Smooth muscle cell (in vitro differentiated cells): ENCODE results near the gene RSPO1. TPM values are rescaled to one million over a fixed set of nuclear protein-coding genes. Genes with fewer than 3 reads are reported as not detected.

Experiments used
- DNase-seq: peaks from one replicate; lab custom pipeline; 2025; ENCODE audit not compliant: unreplicated experiment; lab: John Stamatoyannopoulos, UW
- H2AFZ ChIP-seq: fragments of 200-600 bp; sonication (generic); 2 replicates; pipeline ENCODE4 v1.6.0; 2016; ENCODE audit warnings: antibody characterized with exemption, low read depth, mild to moderate bottlenecking
- H3F3A ChIP-seq: fragments of 200-600 bp; sonication (generic); 2 replicates; pipeline ENCODE4 v1.6.0; 2017; ENCODE audit warnings: antibody characterized with exemption, low read depth
- H3K27ac ChIP-seq: fragments of 200-600 bp; sonication (generic); 2 replicates; pipeline ENCODE4 v1.5.1; 2016; ENCODE audit warnings: low read depth, mild to moderate bottlenecking
- H3K27me3 ChIP-seq: fragments of 200-600 bp; sonication (generic); 2 replicates; pipeline ENCODE4 v1.6.1; 2016; ENCODE audit warnings: low read depth, mild to moderate bottlenecking
- H3K36me3 ChIP-seq: fragments of 200-600 bp; sonication (generic); 2 replicates; pipeline ENCODE4 v1.5.1; 2016; ENCODE audit warnings: low read depth
- H3K4me1 ChIP-seq: fragments of 200-600 bp; sonication (generic); 2 replicates; pipeline ENCODE4 v1.5.1; 2016; ENCODE audit warnings: low read depth
- H3K4me2 ChIP-seq: fragments of 200-600 bp; sonication (generic); 2 replicates; pipeline ENCODE4 v1.6.0; 2016; ENCODE audit warnings: mild to moderate bottlenecking
- H3K4me3 ChIP-seq: fragments of 200-600 bp; sonication (generic); 2 replicates; pipeline ENCODE4 v1.5.1; 2016; ENCODE audit warnings: mild to moderate bottlenecking
- H3K79me2 ChIP-seq: fragments of 200-600 bp; sonication (generic); 2 replicates; pipeline ENCODE4 v1.6.0; 2016; ENCODE audit warnings: low read depth, mild to moderate bottlenecking
- H3K9ac ChIP-seq: fragments of 200-600 bp; sonication (generic); 2 replicates; pipeline ENCODE4 v1.6.0; 2016; ENCODE audit warnings: low read depth
- H3K9me3 ChIP-seq: fragments of 200-600 bp; sonication (generic); replicated peaks from 2 replicates; pipeline ENCODE4 v1.5.1; 2016; ENCODE audit warnings: low read depth
- H4K20me1 ChIP-seq: fragments of 200-600 bp; sonication (generic); 2 replicates; pipeline ENCODE4 v1.6.0; 2016; ENCODE audit warnings: low read depth
- CTCF ChIP-seq: fragments of 200-600 bp; sonication (generic); IDR thresholded peaks from 2 replicates; pipeline ENCODE4 v1.5.1; 2017; ENCODE audit warnings: borderline replicate concordance, mild to moderate bottlenecking, antibody characterized with exemption; ENCODE audit not compliant: insufficient read depth, poor library complexity, severe bottlenecking
- WGBS: methylation state at CpG from one replicate; pipeline ENCODE4 v1.1.7; 2016; ENCODE audit warnings: low lambda C conversion rate; 5-methylcytosine and 5-hydroxymethylcytosine counted together
- polyA plus RNA-seq: library from polyadenylated mRNA; unstranded; fragments of >200 nt; fragmentation: Nextera tagmentation; extraction: Ambion mirVana; gene quantifications from 2 replicates; pipeline ENCODE4 v1.2.1, GENCODE V29; 2016
- total RNA-seq: library from RNA; depleted of rRNA; stranded (reverse); fragments of >200 nt; gene quantifications from 2 replicates; pipeline ENCODE4 v1.2.3, GENCODE V29; 2014

Gene RSPO1
- total and polyA plus RNA-seq, 2 experiments from 2014 or later = not detected

- no peaks in the 10 kb centered on the region for H3K4me1 ChIP-seq
- no peak overlapping the region for H3K27ac ChIP-seq
- no peak for DNase-seq
- peaks cover 26% of the 10 kb centered on the region for H3K36me3 ChIP-seq
- H3K9me3 ChIP-seq = no peaks in the 10 kb centered on the region
- H3K4me3 ChIP-seq = no peak overlapping the region
- no peak for TF ChIP-seq CTCF
- no peaks in the 10 kb centered on the region for H3K27me3 ChIP-seq
- H3K79me2 ChIP-seq = no peaks in the 10 kb centered on the region
- peaks cover 8% of the 10 kb centered on the region for H3F3A ChIP-seq
- H2AFZ ChIP-seq = no peak overlapping the region
- H4K20me1 ChIP-seq = no peaks in the 10 kb centered on the region
- H3K4me2 ChIP-seq = no peak overlapping the region
- H3K9ac ChIP-seq = no peak overlapping the region
These were observed 69.8 kb downstream of the RSPO1 start for GRCh38 chr1:37564892-37565291.

DNA sequence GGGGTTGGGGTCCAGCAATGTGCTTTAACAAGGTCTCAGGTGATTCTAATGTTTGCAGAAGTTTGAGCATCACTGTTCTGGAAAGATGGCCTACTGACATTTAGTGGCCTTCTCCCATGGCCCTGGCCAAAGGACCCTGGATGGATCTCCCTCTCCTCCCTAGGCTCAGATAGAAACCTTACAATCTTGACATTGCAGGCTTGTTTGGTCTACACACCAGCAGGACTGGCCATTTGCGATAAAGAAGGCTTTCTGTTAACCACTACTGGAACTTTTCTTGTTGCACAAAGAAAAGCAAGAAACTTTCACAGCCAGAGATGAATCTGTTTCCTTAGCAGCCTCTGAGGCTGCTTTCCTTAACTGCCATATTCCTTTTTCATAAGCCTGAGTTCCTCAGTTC lies 71.7 kb downstream of the RSPO1 start:
- peaks cover 26% of the 10 kb centered on the region for H3K36me3 ChIP-seq
- no peak for DNase-seq
- no peaks in the 10 kb centered on the region for H3K27me3 ChIP-seq
- H3K4me2 ChIP-seq = no peak overlapping the region
- no peaks in the 10 kb centered on the region for H4K20me1 ChIP-seq
- no peaks in the 10 kb centered on the region for H3K9me3 ChIP-seq
- H3K4me1 ChIP-seq = no peaks in the 10 kb centered on the region
- no peak overlapping the region for H3K9ac ChIP-seq
- no peaks in the 10 kb centered on the region for H3K79me2 ChIP-seq
- peaks cover 8% of the 10 kb centered on the region for H3F3A ChIP-seq
- no peak overlapping the region for H3K4me3 ChIP-seq
- TF ChIP-seq CTCF = no peak
- no peak overlapping the region for H3K27ac ChIP-seq
- H2AFZ ChIP-seq = no peak overlapping the region
- WGBS = 96% methylated on average over 1 of the region's 1 CpG

Other genes with a start within 250 kb of the RSPO1 start
- 13.2 and 21.3 TPM in 2 replicates for gene ZC3H12A, start 160.3 kb downstream of the RSPO1 start, total RNA-seq
- 29.6 and 35.8 TPM in 2 replicates for gene ZC3H12A, start 160.3 kb downstream of the RSPO1 start, polyA plus RNA-seq
- gene MEAF6, start 120.1 kb downstream of the RSPO1 start, total RNA-seq = 65.1 and 87.6 TPM in 2 replicates
- 58.8 and 60.7 TPM in 2 replicates for gene MEAF6, start 120.1 kb downstream of the RSPO1 start, polyA plus RNA-seq
- 20.0 and 37.1 TPM in 2 replicates for gene SNIP1, start 80.6 kb downstream of the RSPO1 start, total RNA-seq
- 7.4 and 7.9 TPM in 2 replicates for gene SNIP1, start 80.6 kb downstream of the RSPO1 start, polyA plus RNA-seq
- gene DNALI1, start 78.0 kb downstream of the RSPO1 start, total RNA-seq = 3.4 and 8.4 TPM in 2 replicates
- 7.2 and 12.3 TPM in 2 replicates for gene DNALI1, start 78.0 kb downstream of the RSPO1 start, polyA plus RNA-seq
- 57.4 and 64.7 TPM in 2 replicates for gene GNL2, start 39.0 kb downstream of the RSPO1 start, total RNA-seq
- 61.2 and 63.8 TPM in 2 replicates for gene GNL2, start 39.0 kb downstream of the RSPO1 start, polyA plus RNA-seq
- gene CDCA8, start 57.6 kb upstream of the RSPO1 start, total RNA-seq = 2.4 and 5.4 TPM in 2 replicates
- gene CDCA8, start 57.6 kb upstream of the RSPO1 start, polyA plus RNA-seq = 9.9 and 12.4 TPM in 2 replicates
- gene EPHA10, start 130.2 kb upstream of the RSPO1 start, total RNA-seq = not detected in 2 replicates
- not detected in 2 replicates for gene EPHA10, start 130.2 kb upstream of the RSPO1 start, polyA plus RNA-seq
- 0.13 TPM in 1 of 2 replicates, not detected in the other for gene MANEAL, start 159.0 kb upstream of the RSPO1 start, total RNA-seq
- 0.61 and 0.67 TPM in 2 replicates for gene MANEAL, start 159.0 kb upstream of the RSPO1 start, polyA plus RNA-seq
- 56.4 and 57.8 TPM in 2 replicates for gene C1orf122, start 172.9 kb upstream of the RSPO1 start, total RNA-seq
- 140 and 143 TPM in 2 replicates for gene C1orf122, start 172.9 kb upstream of the RSPO1 start, polyA plus RNA-seq
- gene YRDC, start 173.3 kb upstream of the RSPO1 start, total RNA-seq = 29.6 and 39.9 TPM in 2 replicates
- gene YRDC, start 173.3 kb upstream of the RSPO1 start, polyA plus RNA-seq = 46.0 and 46.4 TPM in 2 replicates
- 5.3 and 25.9 TPM in 2 replicates for gene MTF1, start 224.7 kb upstream of the RSPO1 start, total RNA-seq
- 6.8 and 8.1 TPM in 2 replicates for gene MTF1, start 224.7 kb upstream of the RSPO1 start, polyA plus RNA-seq